Measurements from ENCODE around the gene RABL3. TPM values are rescaled to one million over a fixed set of nuclear protein-coding genes. Genes with fewer than 3 reads are reported as not detected.

RABL3 gene
- total and polyA plus RNA-seq, 7 donors = 10.3 to 34.0 (median 22.5) TPM

GRCh38 chr3:120770891-120771290 lies 28.6 kb upstream of the RABL3 start:
- H3K4me1 ChIP-seq = peaks cover 12% of the 10 kb centered on the region
- no peak for ATAC-seq
- H3K27me3 ChIP-seq (ENCODE audit: insufficient read depth in 3 of 3, low read length in 2 of 3) = no peaks in the 10 kb centered on the region
- no peak overlapping the region for H3K27ac ChIP-seq
- no peak for DNase-seq
- peaks cover 4 to 12% of the 10 kb centered on the region in 2 donors for H3K36me3 ChIP-seq (ENCODE audit: insufficient read depth in 1 of 2, low read depth in 1 of 2)
- no peak overlapping the region for H3K4me3 ChIP-seq
- no peak for TF ChIP-seq CTCF (IDR thresholded peaks at IDR 0.05)
- no peaks in the 10 kb centered on the region for H3K9me3 ChIP-seq
- WGBS, 3 donors = 78 to 93% (median 87%) methylated on average over 4 of the region's 4 CpGs
- intact Hi-C loops (cut with DNase I) = no loop called here

GRCh38 chr3:120769436-120769835 lies 27.1 kb upstream of the RABL3 start:
- Histone ChIP-seq H3K27me3 (ENCODE audit: insufficient read depth in 3 of 3, low read length in 2 of 3) (no peaks in the 10 kb centered on the region), H3K27ac (no peak overlapping the region), H3K4me3 (no peak overlapping the region), H3K9me3 (no peaks in the 10 kb centered on the region), H3K4me1 (peaks cover 21% of the 10 kb centered on the region), H3K36me3 (ENCODE audit: insufficient read depth in 1 of 2, low read depth in 1 of 2) (peaks cover 0 to 12% of the 10 kb centered on the region in 2 donors)
- intact Hi-C loops (cut with DNase I) = no loop called here
- TF ChIP-seq CTCF (IDR thresholded peaks at IDR 0.05) = no peak
- WGBS, 3 donors = 91 to 98% (median 96%) methylated on average over 2 of the region's 2 CpGs
- no peak for DNase-seq
- no peak for ATAC-seq

DNA sequence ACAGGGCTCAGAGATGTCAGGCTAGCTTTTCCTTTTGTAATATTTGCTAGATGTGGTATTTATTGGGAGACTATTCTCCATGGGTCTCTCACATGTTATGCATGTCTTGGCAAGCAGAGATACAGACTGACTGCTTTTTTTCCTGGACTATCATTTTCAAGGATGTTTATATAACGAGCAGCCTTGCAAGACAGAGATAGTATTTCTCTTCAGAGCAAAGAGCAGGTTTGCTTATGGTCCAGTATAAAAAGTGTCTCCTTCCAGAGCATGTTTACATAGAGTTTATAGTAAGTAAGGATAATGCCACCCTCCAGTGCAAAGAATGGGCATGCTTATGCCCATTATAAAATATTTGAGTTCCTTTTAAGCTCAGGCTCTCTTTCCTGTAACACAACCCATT lies 24.8 kb upstream of the RABL3 start:
- Histone ChIP-seq H3K27me3 (ENCODE audit: insufficient read depth in 3 of 3, low read length in 2 of 3) (no peaks in the 10 kb centered on the region), H3K4me3 (no peak overlapping the region), H3K27ac (no peak overlapping the region), H3K9me3 (no peaks in the 10 kb centered on the region), H3K36me3 (ENCODE audit: insufficient read depth in 1 of 2, low read depth in 1 of 2) (peaks cover 0 to 12% of the 10 kb centered on the region in 2 donors), H3K4me1 (peaks cover 33% of the 10 kb centered on the region)
- WGBS, 3 donors = 16 to 44% (median 18%) methylated on average over 1 of the region's 1 CpG
- ATAC-seq = no peak
- TF ChIP-seq CTCF (IDR thresholded peaks at IDR 0.05) = no peak
- intact Hi-C loops (cut with DNase I) = no loop called here
- no peak for DNase-seq

DNA sequence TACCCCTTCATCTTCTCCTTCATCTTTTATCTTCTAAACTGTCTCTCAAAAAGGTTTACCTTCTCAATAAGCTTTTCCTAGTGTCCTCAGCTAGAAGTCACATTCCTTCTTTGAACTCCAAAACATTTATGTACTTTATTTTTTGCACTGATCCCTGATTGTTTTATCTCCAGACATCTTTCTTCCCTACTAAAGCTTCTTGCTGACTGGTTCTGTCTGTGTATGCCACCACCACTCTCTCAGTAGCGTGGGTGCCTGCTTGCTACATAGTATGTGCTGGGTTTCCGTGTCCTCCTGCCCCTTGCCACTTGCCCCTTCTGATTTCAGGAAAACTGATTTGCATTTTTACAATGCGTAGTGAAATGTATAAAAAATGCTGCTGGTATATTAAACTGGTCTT lies 24.3 kb upstream of the RABL3 start:
- Histone ChIP-seq H3K4me1 (peaks cover 33% of the 10 kb centered on the region), H3K36me3 (ENCODE audit: insufficient read depth in 1 of 2, low read depth in 1 of 2) (peaks cover 0 to 12% of the 10 kb centered on the region in 2 donors), H3K4me3 (no peak overlapping the region), H3K27ac (no peak overlapping the region), H3K27me3 (ENCODE audit: insufficient read depth in 3 of 3, low read length in 2 of 3) (no peaks in the 10 kb centered on the region), H3K9me3 (no peaks in the 10 kb centered on the region)
- WGBS, 3 donors = 91 to 96% (median 92%) methylated on average over 3 of the region's 3 CpGs
- no peak for TF ChIP-seq CTCF (IDR thresholded peaks at IDR 0.05)
- no peak for ATAC-seq
- intact Hi-C loops (cut with DNase I) = no loop called here
- no peak for DNase-seq

GRCh38 chr3:120765830-120766493 lies 23.6 kb upstream of the RABL3 start:
- DNase-seq (no peak), ATAC-seq (no peak)
- Histone ChIP-seq H3K4me3 (no peak overlapping the region), H3K4me1 (peaks cover 33% of the 10 kb centered on the region), H3K27ac (no peak overlapping the region), H3K27me3 (ENCODE audit: insufficient read depth in 3 of 3, low read length in 2 of 3) (no peaks in the 10 kb centered on the region), H3K9me3 (no peaks in the 10 kb centered on the region), H3K36me3 (ENCODE audit: insufficient read depth in 1 of 2, low read depth in 1 of 2) (peaks cover 0 to 6% of the 10 kb centered on the region in 2 donors)
- intact Hi-C loops (cut with DNase I) = no loop called here
- TF ChIP-seq CTCF (IDR thresholded peaks at IDR 0.05) = no peak
